HEK293 (cell line): Measurements from ENCODE around the gene BRWD1.

Experiments
- GLI4 ChIP-seq: fragments of 450-650 bp; formaldehyde crosslinking; IDR thresholded peaks from 2 replicates; pipeline ENCODE4 v1.5.1; 2016; ENCODE audit warnings: missing biosample characterization, missing genetic modification characterization
- REST ChIP-seq: fragments of 450-650 bp; formaldehyde crosslinking; IDR thresholded peaks from 2 replicates; pipeline ENCODE4 v1.5.1; 2016; ENCODE audit warnings: missing biosample characterization, missing genetic modification characterization
- TRIM28 ChIP-seq: IDR thresholded peaks from 2 replicates; pipeline ENCODE4 v1.6.1; 2011; ENCODE audit warnings: low read length, control low read depth, borderline replicate concordance
- ZFHX2 ChIP-seq: fragments of 450-650 bp; formaldehyde crosslinking; conservative IDR thresholded peaks from 2 replicates; pipeline ENCODE4 v1.5.1; 2016; ENCODE audit warnings: missing biosample characterization, missing genetic modification characterization
- ZNF501 ChIP-seq: fragments of 450-650 bp; formaldehyde crosslinking; IDR thresholded peaks from 2 replicates; pipeline ENCODE4 v1.5.1; 2016; ENCODE audit warnings: missing biosample characterization, missing genetic modification characterization
- ZNF514 ChIP-seq: fragments of 450-650 bp; formaldehyde crosslinking; IDR thresholded peaks from 2 replicates; pipeline ENCODE4 v1.5.1; 2016; ENCODE audit warnings: missing biosample characterization, missing genetic modification characterization
- ZNF549 ChIP-seq: fragments of 450-650 bp; IDR thresholded peaks from 2 replicates; pipeline ENCODE4 v1.5.1; 2018; ENCODE audit warnings: missing biosample characterization, missing genetic modification characterization, mild to moderate bottlenecking, inconsistent platforms, moderate library complexity
- ZNF707 ChIP-seq: fragments of 450-650 bp; formaldehyde crosslinking; IDR thresholded peaks from 2 replicates; pipeline ENCODE4 v1.5.1; 2016; ENCODE audit warnings: missing biosample characterization, missing genetic modification characterization
- ZNF792 ChIP-seq: fragments of 450-650 bp; formaldehyde crosslinking; IDR thresholded peaks from 2 replicates; pipeline ENCODE4 v1.5.1; 2016; ENCODE audit warnings: missing biosample characterization, missing genetic modification characterization
- TF ChIP-seq, protein P1 (sequence below): fragments of 450-650 bp; formaldehyde crosslinking; IDR thresholded peaks from 2 replicates; pipeline ENCODE4 v1.5.1; 2016; ENCODE audit warnings: missing biosample characterization, missing genetic modification characterization
- TF ChIP-seq, protein P2 (sequence below): sonication (generic); formaldehyde crosslinking; IDR thresholded peaks from 2 replicates; pipeline ENCODE4 v1.8.1; 2022; ENCODE audit warnings: mild to moderate bottlenecking, moderate library complexity, missing genetic modification reagents

DNA sequence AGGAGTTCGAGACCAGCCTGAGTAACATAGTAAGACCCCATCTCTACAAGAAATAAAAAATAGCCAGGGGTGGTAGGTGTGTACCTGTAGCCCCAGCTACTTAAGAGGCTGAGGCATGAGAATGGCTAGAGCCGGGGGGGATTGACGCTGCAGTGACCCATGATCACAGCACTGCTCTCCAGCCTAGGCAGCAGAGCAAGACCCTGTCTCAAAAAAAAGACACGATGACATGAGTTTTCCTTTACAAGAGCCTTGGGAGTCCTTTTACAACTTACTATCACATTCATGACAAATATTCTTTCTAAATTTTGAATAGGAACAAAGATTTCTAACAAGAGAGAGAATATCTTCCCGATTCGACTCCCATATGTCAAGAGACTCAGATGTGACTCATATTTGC is 3.3 kb upstream of the BRWD1 start:
- TF ChIP-seq ZNF792 (tag by site-specific recombination) = no peak
- TF ChIP-seq, protein P1, sequence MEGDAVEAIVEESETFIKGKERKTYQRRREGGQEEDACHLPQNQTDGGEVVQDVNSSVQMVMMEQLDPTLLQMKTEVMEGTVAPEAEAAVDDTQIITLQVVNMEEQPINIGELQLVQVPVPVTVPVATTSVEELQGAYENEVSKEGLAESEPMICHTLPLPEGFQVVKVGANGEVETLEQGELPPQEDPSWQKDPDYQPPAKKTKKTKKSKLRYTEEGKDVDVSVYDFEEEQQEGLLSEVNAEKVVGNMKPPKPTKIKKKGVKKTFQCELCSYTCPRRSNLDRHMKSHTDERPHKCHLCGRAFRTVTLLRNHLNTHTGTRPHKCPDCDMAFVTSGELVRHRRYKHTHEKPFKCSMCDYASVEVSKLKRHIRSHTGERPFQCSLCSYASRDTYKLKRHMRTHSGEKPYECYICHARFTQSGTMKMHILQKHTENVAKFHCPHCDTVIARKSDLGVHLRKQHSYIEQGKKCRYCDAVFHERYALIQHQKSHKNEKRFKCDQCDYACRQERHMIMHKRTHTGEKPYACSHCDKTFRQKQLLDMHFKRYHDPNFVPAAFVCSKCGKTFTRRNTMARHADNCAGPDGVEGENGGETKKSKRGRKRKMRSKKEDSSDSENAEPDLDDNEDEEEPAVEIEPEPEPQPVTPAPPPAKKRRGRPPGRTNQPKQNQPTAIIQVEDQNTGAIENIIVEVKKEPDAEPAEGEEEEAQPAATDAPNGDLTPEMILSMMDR (tag by site-specific recombination) = no peak
- TF ChIP-seq, protein P2, sequence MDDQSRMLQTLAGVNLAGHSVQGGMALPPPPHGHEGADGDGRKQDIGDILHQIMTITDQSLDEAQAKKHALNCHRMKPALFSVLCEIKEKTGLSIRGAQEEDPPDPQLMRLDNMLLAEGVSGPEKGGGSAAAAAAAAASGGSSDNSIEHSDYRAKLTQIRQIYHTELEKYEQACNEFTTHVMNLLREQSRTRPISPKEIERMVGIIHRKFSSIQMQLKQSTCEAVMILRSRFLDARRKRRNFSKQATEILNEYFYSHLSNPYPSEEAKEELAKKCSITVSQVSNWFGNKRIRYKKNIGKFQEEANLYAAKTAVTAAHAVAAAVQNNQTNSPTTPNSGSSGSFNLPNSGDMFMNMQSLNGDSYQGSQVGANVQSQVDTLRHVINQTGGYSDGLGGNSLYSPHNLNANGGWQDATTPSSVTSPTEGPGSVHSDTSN (CRISPR knock-in tag) = no peak
- TF ChIP-seq ZNF501 = no peak
- no peak for TF ChIP-seq ZNF707
- TF ChIP-seq TRIM28 = no peak
- no peak for TF ChIP-seq ZNF514 (tag by site-specific recombination)
- no peak for TF ChIP-seq ZFHX2
- TF ChIP-seq REST (tag by site-specific recombination) = no peak
- no peak for TF ChIP-seq GLI4 (tag by site-specific recombination)
- no peak for TF ChIP-seq ZNF549 (tag by site-specific recombination)
